ENCODE results near the gene LAMP1.

LAMP1 gene

GRCh38 chr13:113357529-113357928, 60.5 kb downstream of the LAMP1 start (continued):
- TF ChIP-seq GLIS3 (CRISPR knock-in tag; IDR thresholded peaks at IDR 0.05) (no peak), CSRNP3 (CRISPR knock-in tag; IDR thresholded peaks at IDR 0.05) (no peak), ZNF70 (CRISPR knock-in tag; IDR thresholded peaks at IDR 0.05) (no peak), OSR1 (CRISPR knock-in tag; IDR thresholded peaks at IDR 0.05) (no peak), POU6F1 (CRISPR knock-in tag; IDR thresholded peaks at IDR 0.05; ENCODE audit: borderline replicate concordance, low read depth) (no peak), ARNTL (CRISPR knock-in tag; IDR thresholded peaks at IDR 0.05; ENCODE audit: borderline replicate concordance, low read depth) (no peak)

- no peak for ATAC-seq
These were observed 61.7 kb downstream of the LAMP1 start for GRCh38 chr13:113358653-113359190.

More at GRCh38 chr13:113358653-113359190, 61.7 kb downstream of the LAMP1 start:
- no peak for TF ChIP-seq ZNF70 (CRISPR knock-in tag; IDR thresholded peaks at IDR 0.05)
- no peak for TF ChIP-seq TCF4 (CRISPR knock-in tag; IDR thresholded peaks at IDR 0.05; ENCODE audit: borderline replicate concordance)
- no peak for TF ChIP-seq CSRNP3 (CRISPR knock-in tag; IDR thresholded peaks at IDR 0.05)
- no peak for TF ChIP-seq CREB5 (CRISPR knock-in tag; IDR thresholded peaks at IDR 0.05; ENCODE audit: low read depth)
- TF ChIP-seq SNAI2 (CRISPR knock-in tag; IDR thresholded peaks at IDR 0.05), result no peak
- TF ChIP-seq PATZ1 (CRISPR knock-in tag; IDR thresholded peaks at IDR 0.05; ENCODE audit: borderline replicate concordance), result no peak
- no peak for TF ChIP-seq BACH2 (CRISPR knock-in tag; IDR thresholded peaks at IDR 0.05; ENCODE audit: borderline replicate concordance)
- no peak for TF ChIP-seq PPARA (CRISPR knock-in tag; IDR thresholded peaks at IDR 0.05; ENCODE audit: borderline replicate concordance)
- TF ChIP-seq OSR1 (CRISPR knock-in tag; IDR thresholded peaks at IDR 0.05), result no peak
- no peak for TF ChIP-seq ZFP30 (CRISPR knock-in tag; IDR thresholded peaks at IDR 0.05)
- no peak for TF ChIP-seq ISL1 (CRISPR knock-in tag; IDR thresholded peaks at IDR 0.05)
- no peak for TF ChIP-seq CSDC2 (CRISPR knock-in tag; IDR thresholded peaks at IDR 0.05)
- no peak for TF ChIP-seq POU6F1 (CRISPR knock-in tag; IDR thresholded peaks at IDR 0.05; ENCODE audit: borderline replicate concordance, low read depth)
- TF ChIP-seq TOX (CRISPR knock-in tag; IDR thresholded peaks at IDR 0.05; ENCODE audit: borderline replicate concordance), result no peak
- no peak for TF ChIP-seq ZFP3 (CRISPR knock-in tag; IDR thresholded peaks at IDR 0.05)
- no peak for TF ChIP-seq ZC3H10 (CRISPR knock-in tag; IDR thresholded peaks at IDR 0.05)

All from SK-N-SH treated with all-trans-retinoic acid at 6 μM for 48 hours (cell line).